IPS-NIHi7 (cell line): Measurements from ENCODE around the gene DIAPH3.

Source experiments
- DNase-seq: peaks from one replicate; pipeline ENCODE4 v3.0.0; 2012; ENCODE audit warnings: mixed read lengths; ENCODE audit errors: extremely low spot score

DIAPH3 gene

DNA sequence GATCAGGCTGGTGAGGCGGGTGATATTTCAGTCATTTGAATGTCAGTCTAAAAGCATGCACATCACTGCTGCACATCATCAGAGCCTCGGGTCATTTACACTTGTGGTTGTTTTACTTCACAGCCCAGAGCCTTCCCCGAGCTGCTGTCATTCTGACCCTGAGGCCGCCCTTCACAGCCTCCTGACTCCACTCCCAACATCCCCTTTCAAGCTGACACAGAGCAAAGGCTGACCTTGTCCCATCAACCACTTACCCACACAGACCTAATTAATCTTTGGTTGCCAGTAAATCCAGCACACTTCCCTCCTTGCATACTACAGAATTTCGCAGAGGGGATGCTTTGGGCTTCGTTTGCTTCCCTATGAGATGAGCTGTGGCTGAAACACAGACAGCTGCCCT is 528.1 kb downstream of the DIAPH3 start:
- no peak for DNase-seq

DNA sequence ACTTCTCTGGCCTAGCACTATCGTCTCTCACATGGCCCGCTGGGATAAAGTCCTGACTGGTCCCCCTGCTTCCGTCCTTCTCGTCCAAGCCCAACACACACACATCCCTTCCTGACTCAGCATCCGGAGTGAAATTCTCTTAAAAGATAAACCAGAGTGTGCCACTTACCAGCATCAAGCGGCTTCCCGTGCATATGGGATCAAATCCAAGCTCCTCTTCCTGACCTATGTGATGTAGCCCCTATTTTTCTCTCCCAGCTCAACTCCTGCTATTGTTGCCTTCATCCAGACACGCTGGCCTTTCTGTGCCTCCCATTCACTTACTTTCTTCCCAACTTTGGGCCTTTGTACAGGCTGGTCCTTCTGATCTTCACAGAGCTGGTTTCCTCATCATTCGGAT is 530.4 kb downstream of the DIAPH3 start:
- DNase-seq: no peak

DNA sequence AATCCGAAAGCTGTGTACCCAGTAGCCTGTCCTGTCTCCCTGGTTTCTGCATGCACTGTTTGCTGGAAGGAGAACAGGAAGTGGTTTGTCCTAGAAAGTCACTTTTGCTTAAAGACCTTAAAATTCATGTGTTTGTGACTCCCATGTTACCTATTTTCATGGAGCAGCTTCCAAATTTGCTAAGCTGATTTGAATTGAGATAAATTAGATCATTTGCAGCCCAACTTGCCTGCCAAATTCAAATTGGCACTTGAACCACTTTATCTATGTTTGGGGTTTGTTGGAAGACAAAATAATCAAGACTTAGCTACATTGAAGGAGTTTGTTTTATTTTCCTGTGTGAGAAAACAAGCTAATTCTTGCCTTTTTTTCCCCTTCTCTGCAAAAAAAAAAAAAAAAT is 532.5 kb downstream of the DIAPH3 start:
- no peak for DNase-seq

DNA sequence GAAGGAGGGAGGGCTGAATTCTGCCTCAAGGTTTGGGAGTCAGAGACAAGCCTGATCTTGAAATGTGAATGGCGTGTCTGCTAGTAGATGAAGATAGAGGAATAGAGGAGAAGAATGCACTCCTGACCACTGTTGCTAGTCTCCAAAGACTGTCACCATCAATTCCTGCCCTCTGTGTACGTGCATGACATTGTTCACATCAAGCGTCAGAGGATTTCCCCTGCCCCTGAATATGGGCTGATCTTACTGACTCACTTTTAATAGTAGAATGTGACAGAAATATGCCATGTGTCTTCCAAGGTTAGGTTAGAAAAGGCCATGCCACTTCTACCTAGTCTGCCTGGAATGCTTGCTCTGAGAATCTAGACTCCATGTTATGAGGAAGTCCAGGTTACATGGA is 538.6 kb downstream of the DIAPH3 start:
- no peak for DNase-seq

DNA sequence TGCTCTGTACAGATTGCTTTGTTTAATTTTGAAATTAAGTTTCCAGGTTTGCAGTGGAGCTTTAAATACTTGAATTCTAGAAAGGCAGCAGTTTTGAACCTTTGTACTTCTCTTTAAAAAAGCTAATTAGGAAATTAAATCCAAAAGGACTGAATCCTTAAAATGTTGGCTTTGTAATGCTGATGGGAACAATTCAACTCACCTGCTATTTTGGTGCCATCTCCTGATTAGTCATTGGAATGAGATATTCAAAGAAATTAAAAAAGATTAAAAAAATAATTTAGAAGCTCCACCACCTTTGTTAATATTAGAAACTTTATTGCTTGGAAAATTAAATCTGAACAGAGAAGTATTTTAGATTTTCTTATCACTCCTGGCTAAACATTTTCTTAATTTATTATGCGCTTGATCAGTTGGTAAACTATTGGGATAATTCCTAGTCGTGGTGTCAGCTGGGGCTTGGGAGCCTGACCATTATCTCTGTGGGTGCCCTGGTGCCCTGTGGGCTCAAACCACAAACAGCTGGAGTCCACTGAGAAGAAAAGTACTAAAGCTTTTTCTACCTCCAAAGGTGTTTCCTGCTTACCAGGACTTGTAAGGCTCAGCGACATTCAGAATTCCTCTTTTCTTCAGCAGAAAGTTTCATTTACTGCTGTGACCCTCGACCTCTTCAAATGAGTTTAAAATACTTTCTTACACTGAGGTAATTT is 540.4 kb downstream of the DIAPH3 start:
- DNase-seq: no peak

DNA sequence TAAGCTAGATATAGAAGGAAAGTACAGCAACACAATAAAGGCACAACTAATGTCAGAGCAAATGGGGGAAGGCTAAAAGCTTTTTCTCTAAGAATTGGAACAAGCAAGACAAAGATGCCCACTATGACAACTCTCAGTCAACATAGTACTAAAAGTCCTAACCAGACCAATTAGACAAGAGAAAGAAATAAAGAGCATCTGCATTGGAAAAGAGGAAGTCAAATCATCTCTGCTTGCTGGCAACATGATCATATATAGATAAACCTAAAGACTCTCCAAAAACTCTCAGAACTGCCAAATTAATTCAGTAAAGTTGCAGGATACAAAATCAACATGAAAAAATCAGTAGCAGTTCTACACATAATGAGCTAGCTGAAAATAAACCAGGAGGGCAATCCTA is 542.0 kb downstream of the DIAPH3 start:
- DNase-seq: no peak
